OCI-LY1 (cell line): ENCODE data around the gene ST6GALNAC5.

Experiments
- CTCF ChIP-seq: fragments of 200-600 bp; sonication (generic), shearing (Covaris generic); IDR thresholded peaks from 2 replicates; pipeline ENCODE4 v1.5.1; 2017; ENCODE audit warnings: mild to moderate bottlenecking, antibody characterized with exemption, low read length, moderate library complexity, mixed read lengths
- EZH2 ChIP-seq: fragments of 200-600 bp; sonication (generic), shearing (Covaris generic); IDR thresholded peaks from 2 replicates; pipeline ENCODE4 v1.8.0; 2017; ENCODE audit warnings: borderline replicate concordance, mixed run types, mild to moderate bottlenecking, antibody characterized with exemption, low read length, moderate library complexity, mixed read lengths

GRCh38 chr1:76939050-76939816 is 72.0 kb downstream of the ST6GALNAC5 start:
- TF ChIP-seq CTCF (no peak), EZH2 (no peak)
